AG04450 (cell line): ENCODE results near the gene ARL3. TPM values are rescaled to one million over a fixed set of nuclear protein-coding genes. Genes with fewer than 3 reads are reported as not detected.

Source experiments
- CTCF ChIA-PET: fragments of 300-600, 350-600 bp; formaldehyde crosslinking; extraction: SDS; loops from one replicate; lab custom pipeline; 2022; ENCODE audit warnings: antibody characterized with exemption, inconsistent platforms; lab: Charles Lee
- POLR2A ChIA-PET: fragments of 350-600 bp; formaldehyde crosslinking; extraction: SDS; loops from one replicate; lab custom pipeline; 2021; ENCODE audit warnings: antibody characterized with exemption, inconsistent platforms; lab: Yijun Ruan, JAX
- DNase-seq: peaks from one replicate; pipeline ENCODE4 v3.0.0-alpha.2; 2011; ENCODE audit warnings: low read depth, low spot score
- H3K27ac ChIP-seq: one replicate; pipeline ENCODE4 v1.5.1; 2012; ENCODE audit warnings: low read depth, low read length, control low read depth
- H3K27me3 ChIP-seq: one replicate; pipeline ENCODE4 v1.6.0; 2012; ENCODE audit warnings: low read length; ENCODE audit not compliant: control insufficient read depth, insufficient read depth
- H3K4me3 ChIP-seq: 2 replicates; pipeline ENCODE4 v1.5.1; 2011; ENCODE audit warnings: mild to moderate bottlenecking, low read depth, low read length, control low read depth
- H3K9me3 ChIP-seq: 2 replicates; pipeline ENCODE4 v1.5.1; 2012; ENCODE audit warnings: low read length; ENCODE audit not compliant: control insufficient read depth, insufficient read depth
- CTCF ChIP-seq: IDR thresholded peaks from 2 replicates; pipeline ENCODE4 v1.5.1; 2011; ENCODE audit warnings: low read depth, low read length, control low read depth, inconsistent platforms
- polyA plus RNA-seq: library from polyadenylated mRNA; depleted of rRNA; stranded (reverse); fragments of >200 nt; gene quantifications from 2 replicates; pipeline ENCODE4 v1.2.3, GENCODE V29; 2011

The ARL3 gene
- polyA plus RNA-seq, 1 experiment, result 19.2 TPM

DNA sequence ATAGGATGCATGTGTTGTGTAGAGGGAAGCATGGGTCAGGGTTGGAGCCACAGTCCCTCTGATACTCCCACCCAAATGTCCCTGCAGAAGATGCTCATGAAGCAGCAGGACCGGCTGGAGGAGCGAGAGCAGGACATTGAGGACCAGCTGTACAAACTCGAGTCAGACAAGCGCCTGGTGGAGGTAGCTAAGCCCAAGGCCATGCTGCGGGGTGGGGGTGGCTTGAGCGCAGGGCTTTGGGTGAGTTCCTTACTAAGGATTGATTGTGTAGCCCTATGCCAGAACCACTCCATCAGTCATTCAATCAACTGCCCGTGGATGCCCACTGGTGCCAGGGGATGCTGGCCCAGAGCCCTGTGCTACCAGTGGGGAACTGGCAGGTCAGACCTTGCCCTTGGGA, 59.6 kb downstream of the ARL3 start:
- H3K27ac ChIP-seq, result no peak overlapping the region
- DNase-seq, result no peak
- no peaks in the 10 kb centered on the region; the same call in 1 of the 2 replicates for H3K9me3 ChIP-seq
- CTCF ChIA-PET, result no interaction called here
- TF ChIP-seq CTCF, result no peak
- H3K4me3 ChIP-seq, result no peak overlapping the region
- no peaks in the 10 kb centered on the region for H3K27me3 ChIP-seq
- POLR2A ChIA-PET, result no interaction called here

DNA sequence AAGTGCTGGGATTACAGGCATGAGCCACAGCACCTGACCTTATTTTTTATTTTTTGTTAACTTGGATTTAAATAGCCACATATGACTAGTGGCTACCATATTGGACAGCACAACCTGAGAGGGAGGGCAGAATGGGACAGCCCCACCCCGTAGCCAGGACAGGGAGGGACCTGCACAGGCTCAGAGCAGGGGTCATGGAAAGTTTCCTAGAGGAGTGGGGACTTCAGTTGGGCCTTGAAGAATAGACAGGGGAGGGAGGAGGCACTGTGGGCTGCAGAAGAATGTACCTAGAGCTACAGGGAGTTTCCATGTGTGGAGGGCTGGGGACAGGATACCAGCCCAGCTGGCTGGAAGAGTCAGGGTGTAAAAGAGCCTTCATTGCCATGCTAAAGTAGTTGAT, 61.1 kb downstream of the ARL3 start:
- no peak for DNase-seq
- no peak for TF ChIP-seq CTCF
- ChIA-PET POLR2A (no interaction called here), CTCF (interaction anchor here (1.1 kb wide), 1 partner anchor 59 kb away, joined by 3 read pairs; no protein-coding TSS in a partner anchor)
- Histone ChIP-seq H3K27me3 (no peaks in the 10 kb centered on the region), H3K4me3 (no peak overlapping the region), H3K27ac (no peak overlapping the region), H3K9me3 (no peaks in the 10 kb centered on the region; the same call in 1 of the 2 replicates)

DNA sequence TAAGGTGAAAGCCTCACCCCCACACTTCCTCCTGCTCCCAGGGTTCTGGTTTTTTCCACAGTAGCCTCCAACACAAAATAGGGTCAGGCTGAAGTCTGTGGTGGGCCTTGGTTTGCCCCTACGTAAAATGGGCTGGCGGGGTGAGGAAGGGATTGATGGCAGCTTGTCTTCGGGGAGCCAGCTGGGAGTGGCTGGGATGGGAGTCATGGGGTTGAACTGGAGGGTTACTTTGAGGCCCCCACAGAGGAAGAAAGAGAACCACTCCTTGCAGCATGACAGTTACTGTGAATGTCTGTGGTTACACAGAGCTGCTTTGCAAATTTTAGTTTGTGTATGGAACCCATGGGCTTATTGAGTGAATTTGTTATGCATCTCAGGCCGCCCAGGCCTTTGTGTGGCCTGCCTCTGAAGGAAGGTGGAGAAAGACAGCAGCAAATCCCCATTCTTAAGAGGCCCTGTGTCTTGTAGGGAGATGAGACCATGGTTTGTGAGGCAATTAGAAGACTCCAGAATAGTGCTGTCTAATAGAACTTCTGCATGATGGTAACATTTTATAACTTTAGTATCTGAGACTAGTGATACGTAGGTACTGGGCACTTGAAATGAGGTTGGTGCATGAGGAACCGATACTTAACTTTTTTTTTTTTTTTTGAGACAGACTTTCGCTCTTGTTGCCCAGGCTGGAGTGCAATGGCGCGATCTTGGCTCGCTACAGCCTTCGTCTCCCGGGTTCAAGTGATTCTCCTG, 61.9 kb downstream of the ARL3 start:
- no peaks in the 10 kb centered on the region for H3K27me3 ChIP-seq
- ChIA-PET POLR2A (no interaction called here), CTCF (interaction anchor here (1.1 kb wide), 1 partner anchor 58 kb away, joined by 3 read pairs; no protein-coding TSS in a partner anchor)
- no peak for TF ChIP-seq CTCF
- no peak for DNase-seq
- no peak overlapping the region for H3K27ac ChIP-seq
- H3K4me3 ChIP-seq, result no peak overlapping the region
- H3K9me3 ChIP-seq, result no peaks in the 10 kb centered on the region; the same call in 1 of the 2 replicates

- ChIA-PET CTCF (no interaction called here), POLR2A (interaction anchor here (1.4 kb wide), 1 partner anchor 24 kb away, joined by 5 read pairs; no protein-coding TSS in a partner anchor)
- Histone ChIP-seq H3K4me3 (no peak overlapping the region), H3K9me3 (no peaks in the 10 kb centered on the region; the same call in 1 of the 2 replicates), H3K27ac (no peak overlapping the region), H3K27me3 (no peaks in the 10 kb centered on the region)
- TF ChIP-seq CTCF, result no peak
- DNase-seq, result no peak
These were observed 62.6 kb downstream of the ARL3 start for GRCh38 chr10:102651455-102652169.
